K562 (cell line): ENCODE measurements around the gene ST7. TPM values are rescaled to one million over a fixed set of nuclear protein-coding genes. Genes with fewer than 3 reads are reported as not detected.

Source experiments
- ATAC-seq: fragments of 200-7000 bp; cut with Tn5 transposase; 3 replicates; pipeline ENCODE4 v1.9.1; 2020; ENCODE audit warnings: moderate library complexity
- BruUV-seq: library from RNA; stranded (reverse); fragments of 400-500 nt; replicated peaks from 2 replicates; lab custom pipeline; 2021; lab: Mats Ljungman, UMichigan
- CTCF ChIA-PET: fragments of 300-600 bp; formaldehyde crosslinking; extraction: SDS; loops from one replicate; lab custom pipeline; 2021; ENCODE audit warnings: low intra/inter-chr PET ratio; lab: Yijun Ruan, JAX
- POLR2A ChIA-PET: fragments of 300-600, 350-650 bp; sonication (Branson Sonifier 250); formaldehyde crosslinking; extraction: SDS; loops from one replicate; lab custom pipeline; 2021; ENCODE audit warnings: antibody characterized with exemption, inconsistent platforms; lab: Yijun Ruan, JAX
- DNase-seq, 4 experiments: peaks; one replicate each; pipeline versions ENCODE4 v3.0.0 to v3.0.0-alpha.2; 2011 to 2018; ENCODE audit warnings: low spot score in 3 of 4, mixed read lengths in 3 of 4; ENCODE audit errors: extremely low read depth in 1 of 4
- FAIRE-seq: peaks from 2 replicates; lab custom pipeline; 2011; peaks lifted over from hg19 to GRCh38; lab: Jason Lieb, UNC
- H2AFZ ChIP-seq: 2 replicates; pipeline ENCODE4 v1.6.0; 2011; ENCODE audit warnings: low read depth, low read length, control low read depth, inconsistent platforms
- H3K27ac ChIP-seq: fragments of 200-600 bp; 3 replicates; pipeline ENCODE4 v1.8.0; 2011; ENCODE audit warnings: low read depth, mild to moderate bottlenecking, control low read depth, inconsistent platforms, low read length, moderate library complexity, mixed read lengths; ENCODE audit errors: extremely low read depth
- H3K27me3 ChIP-seq, 2 experiments: fragments of 300-600 bp in 1 of 2; 2 replicates in 1 of 2; 3 replicates in 1 of 2; pipeline versions ENCODE4 v1.6.0 to v1.8.0; 2011; ENCODE audit warnings: inconsistent platforms in 2 of 2, low read length in 2 of 2, mild to moderate bottlenecking in 1 of 2, mixed read lengths in 1 of 2, moderate library complexity in 1 of 2; ENCODE audit not compliant: control insufficient read depth in 2 of 2, insufficient read depth in 2 of 2
- H3K36me3 ChIP-seq: fragments of 300-600 bp; 3 replicates; pipeline ENCODE4 v1.8.0; 2011; ENCODE audit warnings: mild to moderate bottlenecking, low read length, inconsistent platforms; ENCODE audit not compliant: control insufficient read depth, insufficient read depth
- H3K4me1 ChIP-seq, 2 experiments: fragments of 200-600 bp in 1 of 2; replicated peaks in 1 of 2; 2 replicates in 1 of 2; 3 replicates in 1 of 2; pipeline versions ENCODE4 v1.5.1 to v1.8.0; 2011; ENCODE audit warnings: inconsistent platforms in 2 of 2, low read length in 2 of 2, mild to moderate bottlenecking in 1 of 2, mixed read lengths in 1 of 2, moderate library complexity in 1 of 2; ENCODE audit not compliant: control insufficient read depth in 2 of 2, insufficient read depth in 2 of 2
- H3K4me2 ChIP-seq: 2 replicates; pipeline ENCODE4 v1.6.1; 2011; ENCODE audit warnings: low read length, control low read depth, inconsistent platforms, mixed read lengths; ENCODE audit not compliant: insufficient read depth
- H3K4me3 ChIP-seq: fragments of 200-600 bp; sonication (generic), shearing (Covaris generic); 2 replicates; pipeline ENCODE4 v1.5.1; 2016; ENCODE audit warnings: control low read depth, inconsistent platforms
- H3K79me2 ChIP-seq: fragments of 200-600 bp; 3 replicates; pipeline ENCODE4 v1.8.0; 2011; ENCODE audit warnings: low read length, inconsistent platforms; ENCODE audit not compliant: control insufficient read depth, insufficient read depth
- H3K9ac ChIP-seq, 2 experiments: 2 replicates each; pipeline versions ENCODE4 v1.6.0 to v1.6.1; 2011; ENCODE audit warnings: low read depth in 2 of 2, low read length in 2 of 2, control low read depth in 1 of 2, inconsistent platforms in 1 of 2, mild to moderate bottlenecking in 1 of 2, mixed read lengths in 1 of 2; ENCODE audit not compliant: insufficient read depth in 1 of 2
- H3K9me1 ChIP-seq: one replicate; pipeline ENCODE4 v1.6.0; 2011; ENCODE audit warnings: inconsistent platforms, mild to moderate bottlenecking, low read length, moderate library complexity; ENCODE audit not compliant: control insufficient read depth, insufficient read depth
- H3K9me3 ChIP-seq: replicated peaks from 2 replicates; pipeline ENCODE4 v1.5.1; 2011; ENCODE audit warnings: low read depth, low read length, inconsistent platforms; ENCODE audit not compliant: control insufficient read depth, insufficient read depth
- H4K20me1 ChIP-seq: replicated peaks from 2 replicates; pipeline ENCODE4 v1.6.1; 2011; ENCODE audit warnings: low read length, inconsistent platforms, mixed read lengths; ENCODE audit not compliant: control insufficient read depth, insufficient read depth
- CEBPG ChIP-seq, 3 experiments: fragments of 200-800 bp in 1 of 3; sonication (Bioruptor generic) in 1 of 3; sonication (generic) in 1 of 3; formaldehyde crosslinking in 1 of 3; IDR thresholded peaks in 2 of 3; conservative IDR thresholded peaks in 1 of 3; 2 replicates each; pipeline versions ENCODE4 v1.6.1 to v1.8.0; 2016 to 2022; ENCODE audit warnings: missing compliant biosample characterization in 2 of 3, missing genetic modification characterization in 2 of 3, mild to moderate bottlenecking in 1 of 3, missing genetic modification reagents in 1 of 3
- NFIC ChIP-seq: fragments of 450-650 bp; IDR thresholded peaks from 2 replicates; pipeline ENCODE4 v1.6.1; 2017; ENCODE audit warnings: mild to moderate bottlenecking, inconsistent platforms
- ZNF507 ChIP-seq: conservative IDR thresholded peaks from 2 replicates; pipeline ENCODE4 v1.6.1; 2017; ENCODE audit warnings: missing genetic modification characterization, missing compliant biosample characterization
- WGBS: fragments of 100-300 bp; shearing (Covaris generic); methylation state at CpG from one replicate; pipeline ENCODE4 v1.1.6; 2016; ENCODE audit warnings: low coverage, mixed read lengths; ENCODE audit not compliant: insufficient coverage; ENCODE audit errors: missing lambda C conversion rate; 5-methylcytosine and 5-hydroxymethylcytosine counted together
- in situ Hi-C: fragments of 300-500 bp; cut with MboI; formaldehyde crosslinking; loops from 4 replicates; pipeline ENCODE4 v1.15.0; 2018; ENCODE audit warnings: inconsistent platforms, mixed read lengths
- intact Hi-C: fragments of 100-400 bp; cut with micrococcal nuclease; formaldehyde crosslinking; loops from 2 replicates; pipeline ENCODE4 v1.14.2; 2022
- polyA plus RNA-seq, 8 experiments: library from polyadenylated mRNA; depleted of rRNA in 4 of 8; stranded (reverse) in 5 of 8; unstranded in 3 of 8; fragments of >200 nt; fragmentation: Nextera tagmentation in 2 of 8; fragmentation: Illumina TruSeq in 1 of 8; extraction: Ambion mirVana in 2 of 8; extraction: Trizol in 1 of 8; gene quantifications; 2 replicates each; pipeline versions ENCODE4 v1.2.1 to v1.2.3, GENCODE V29; 2011 to 2014; ENCODE audit warnings: inconsistent platforms in 1 of 8, missing spikeins in 1 of 8
- total RNA-seq, 7 experiments: library from RNA; depleted of rRNA in 6 of 7; stranded (reverse); fragments of >200 nt in 6 of 7; fragmentation: Illumina TruSeq in 2 of 7; extraction: Trizol in 2 of 7; gene quantifications; 2 replicates each; pipeline versions ENCODE4 v1.2.1 to v1.2.3, GENCODE V29; 2011 to 2021; ENCODE audit warnings: low replicate concordance in 1 of 7
- TF ChIP-seq, protein P1 (sequence below): sonication (generic); formaldehyde crosslinking; IDR thresholded peaks from 2 replicates; pipeline ENCODE4 v1.8.0; 2022; ENCODE audit warnings: mild to moderate bottlenecking, missing genetic modification reagents
- TF ChIP-seq, protein P2 (sequence below), 2 experiments: fragments of 450-650 bp; IDR thresholded peaks; 2 replicates each; pipeline ENCODE4 v1.6.1; 2016

The ST7 gene
- total and polyA plus RNA-seq, 9 of the 15 experiments (the other 6 are each of a cell fraction or from before 2014, with no cell fraction given), result 23.9 to 56.3 (median 36.9) TPM

GRCh38 chr7:117096942-117097341, 143.6 kb downstream of the ST7 start:
- TF ChIP-seq, protein P1, sequence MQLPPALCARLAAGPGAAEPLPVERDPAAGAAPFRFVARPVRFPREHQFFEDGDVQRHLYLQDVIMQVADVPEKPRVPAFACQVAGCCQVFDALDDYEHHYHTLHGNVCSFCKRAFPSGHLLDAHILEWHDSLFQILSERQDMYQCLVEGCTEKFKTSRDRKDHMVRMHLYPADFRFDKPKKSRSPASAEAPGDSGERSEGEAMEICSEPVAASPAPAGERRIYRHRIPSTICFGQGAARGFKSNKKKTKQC (CRISPR knock-in tag), result no peak
- TF ChIP-seq ZNF507, result no peak
- TF ChIP-seq, all 486 proteins: peak for 0
- H3K27me3 ChIP-seq, result no peaks in the 10 kb centered on the region
- H3K79me2 ChIP-seq, result peaks cover 25% of the 10 kb centered on the region
- FAIRE-seq (no peak), ATAC-seq (no peak), DNase-seq (no peak)
- ChIA-PET CTCF (no interaction called here), POLR2A (interaction anchor here (1.1 kb wide), 1 partner anchor 10 kb away, joined by 5 read pairs; no protein-coding TSS in a partner anchor)
- H4K20me1 ChIP-seq, result no peaks in the 10 kb centered on the region
- in situ Hi-C loops, result no loop called here
- H3K4me2 ChIP-seq, result no peak overlapping the region
- no TSS peak for BruUV-seq
- H3K9ac ChIP-seq, result no peak overlapping the region
- H2AFZ ChIP-seq, result no peak overlapping the region
- no peaks in the 10 kb centered on the region for H3K9me1 ChIP-seq
- H3K9me3 ChIP-seq, result no peaks in the 10 kb centered on the region
- H3K27ac ChIP-seq, result no peak overlapping the region
- H3K4me3 ChIP-seq, result no peak overlapping the region
- peaks cover 25% of the 10 kb centered on the region; the same call in 2 of the 3 replicates for H3K36me3 ChIP-seq
- no peaks in the 10 kb centered on the region for H3K4me1 ChIP-seq
- intact Hi-C loops, result no loop called here

- Histone ChIP-seq H3K27ac (no peak overlapping the region), H3K4me1 (no peaks in the 10 kb centered on the region), H3K9ac (no peak overlapping the region), H4K20me1 (no peaks in the 10 kb centered on the region)
- in situ Hi-C loops, result no loop called here
- TF ChIP-seq CEBPG (CRISPR knock-in tag; IDR thresholded peaks at IDR 0.05) (no peak), CEBPG (tag; conservative IDR thresholded peaks at IDR 0.05 in 1 of 2, IDR thresholded peaks at IDR 0.05 in 1 of 2) (no peak), NFIC (no peak)
- TF ChIP-seq, protein P2, sequence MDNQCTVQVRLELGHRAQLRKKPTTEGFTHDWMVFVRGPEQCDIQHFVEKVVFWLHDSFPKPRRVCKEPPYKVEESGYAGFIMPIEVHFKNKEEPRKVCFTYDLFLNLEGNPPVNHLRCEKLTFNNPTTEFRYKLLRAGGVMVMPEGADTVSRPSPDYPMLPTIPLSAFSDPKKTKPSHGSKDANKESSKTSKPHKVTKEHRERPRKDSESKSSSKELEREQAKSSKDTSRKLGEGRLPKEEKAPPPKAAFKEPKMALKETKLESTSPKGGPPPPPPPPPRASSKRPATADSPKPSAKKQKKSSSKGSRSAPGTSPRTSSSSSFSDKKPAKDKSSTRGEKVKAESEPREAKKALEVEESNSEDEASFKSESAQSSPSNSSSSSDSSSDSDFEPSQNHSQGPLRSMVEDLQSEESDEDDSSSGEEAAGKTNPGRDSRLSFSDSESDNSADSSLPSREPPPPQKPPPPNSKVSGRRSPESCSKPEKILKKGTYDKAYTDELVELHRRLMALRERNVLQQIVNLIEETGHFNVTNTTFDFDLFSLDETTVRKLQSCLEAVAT (IDR thresholded peaks at IDR 0.05), result no peak
- TF ChIP-seq, all 486 proteins: peak for 0
- H3K4me2 ChIP-seq, result no peak overlapping the region
- FAIRE-seq, result no peak
- H3K9me3 ChIP-seq, result no peaks in the 10 kb centered on the region
- DNase-seq, result no peak
- no peak for ATAC-seq
- H3K27me3 ChIP-seq, result no peaks in the 10 kb centered on the region
- 86% methylated on average over 5 of the region's 5 CpGs for WGBS
- no peak overlapping the region for H2AFZ ChIP-seq
- H3K36me3 ChIP-seq, result peaks cover 22% of the 10 kb centered on the region; the same call in 1 of the 3 replicates
- peaks cover 18% of the 10 kb centered on the region for H3K79me2 ChIP-seq
- intact Hi-C loops, result no loop called here
- POLR2A ChIA-PET, result interaction anchor here (1.5 kb wide), 1 partner anchor 9 kb away, joined by 8 read pairs; no protein-coding TSS in a partner anchor
- no peak overlapping the region for H3K4me3 ChIP-seq
- no peaks in the 10 kb centered on the region for H3K9me1 ChIP-seq
- CTCF ChIA-PET, result no interaction called here
- BruUV-seq, result no TSS peak
These were observed 144.6 kb downstream of the ST7 start for GRCh38 chr7:117097860-117098259.
